ENCODE results near the gene IVD. TPM values are rescaled to one million over a fixed set of nuclear protein-coding genes. Genes with fewer than 3 reads are reported as not detected.

IVD gene
- total RNA-seq, 1 experiment from 2014 or later = 74.5 TPM

GRCh38 chr15:40441565-40442531 lies 36.3 kb downstream of the IVD start:
- Mint-ChIP-seq H3K9me3 (ENCODE audit: unreplicated experiment) (no peaks in the 10 kb centered on the region), H3K4me3 (ENCODE audit: unreplicated experiment) (peak overlapping the region; percentile 79), H3K27me3 (ENCODE audit: insufficient read depth, unreplicated experiment) (no peaks in the 10 kb centered on the region), H3K27ac (ENCODE audit: unreplicated experiment) (no peak overlapping the region), H3K36me3 (ENCODE audit: insufficient read depth, unreplicated experiment) (peaks cover 16% of the 10 kb centered on the region), H3K4me1 (ENCODE audit: low read depth, unreplicated experiment) (peaks cover 19% of the 10 kb centered on the region)
- DNase-seq = peak in 1 of 2 experiments; percentile 67
- intact Hi-C loops (cut with micrococcal nuclease; ENCODE audit: unreplicated experiment) = loop anchor here (1.0 kb wide), 1 partner anchor 65 kb away; no protein-coding TSS in a partner anchor
- ChIA-PET POLR2A (interaction anchor here (0.6 kb wide), 1 partner anchor 1144 kb away, joined by 5 read pairs; no protein-coding TSS in a partner anchor), CTCF (interaction anchor here (0.6 to 2.6 kb wide), 4 partner anchors 9 to 50 kb away, joined by 3 to 8 read pairs (median 5); partner anchors contain the start of gene CHST14)
- Histone ChIP-seq H3K36me3 (ENCODE audit: control insufficient read depth, insufficient read depth, low read length) (no peaks in the 10 kb centered on the region), H3K4me3 (ENCODE audit: low read depth, low read length) (peak overlapping the region; percentile 67), H3K9me3 (no peaks in the 10 kb centered on the region), H3K27me3 (replicated peaks; ENCODE audit: control insufficient read depth, insufficient read depth, low read length) (no peaks in the 10 kb centered on the region), H3K4me1 (peaks cover 15% of the 10 kb centered on the region)
- TF ChIP-seq, protein P1, sequence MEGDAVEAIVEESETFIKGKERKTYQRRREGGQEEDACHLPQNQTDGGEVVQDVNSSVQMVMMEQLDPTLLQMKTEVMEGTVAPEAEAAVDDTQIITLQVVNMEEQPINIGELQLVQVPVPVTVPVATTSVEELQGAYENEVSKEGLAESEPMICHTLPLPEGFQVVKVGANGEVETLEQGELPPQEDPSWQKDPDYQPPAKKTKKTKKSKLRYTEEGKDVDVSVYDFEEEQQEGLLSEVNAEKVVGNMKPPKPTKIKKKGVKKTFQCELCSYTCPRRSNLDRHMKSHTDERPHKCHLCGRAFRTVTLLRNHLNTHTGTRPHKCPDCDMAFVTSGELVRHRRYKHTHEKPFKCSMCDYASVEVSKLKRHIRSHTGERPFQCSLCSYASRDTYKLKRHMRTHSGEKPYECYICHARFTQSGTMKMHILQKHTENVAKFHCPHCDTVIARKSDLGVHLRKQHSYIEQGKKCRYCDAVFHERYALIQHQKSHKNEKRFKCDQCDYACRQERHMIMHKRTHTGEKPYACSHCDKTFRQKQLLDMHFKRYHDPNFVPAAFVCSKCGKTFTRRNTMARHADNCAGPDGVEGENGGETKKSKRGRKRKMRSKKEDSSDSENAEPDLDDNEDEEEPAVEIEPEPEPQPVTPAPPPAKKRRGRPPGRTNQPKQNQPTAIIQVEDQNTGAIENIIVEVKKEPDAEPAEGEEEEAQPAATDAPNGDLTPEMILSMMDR (IDR thresholded peaks at IDR 0.05; ENCODE audit: insufficient read depth in 1 of 2, low read depth in 1 of 2, low read length in 1 of 2, severe bottlenecking in 1 of 2, unreplicated experiment in 1 of 2) = no peak
- no TSS peak for BruUV-seq (replicated peaks)

DNA sequence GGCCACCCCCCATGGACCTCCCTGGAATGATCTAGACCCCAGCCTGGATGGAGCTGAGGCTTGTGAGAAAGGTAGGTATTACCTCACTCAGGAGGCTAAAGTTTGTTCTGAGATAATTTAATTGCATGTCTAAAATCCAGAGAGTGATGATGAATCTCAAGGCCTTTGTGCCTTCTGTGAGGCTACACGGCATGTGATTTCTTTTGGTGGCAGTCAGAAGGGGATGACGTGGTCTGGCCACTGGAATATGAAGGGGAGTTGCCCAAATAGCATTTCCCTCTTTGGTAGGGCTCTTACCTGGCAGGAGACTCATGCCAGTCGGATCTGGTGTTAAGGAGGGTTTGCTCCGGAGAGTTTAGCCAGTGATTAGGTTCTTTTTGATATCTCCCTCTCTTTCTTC lies 37.7 kb downstream of the IVD start:
- Histone ChIP-seq H3K4me3 (ENCODE audit: low read depth, low read length) (no peak overlapping the region), H3K36me3 (ENCODE audit: control insufficient read depth, insufficient read depth, low read length) (no peaks in the 10 kb centered on the region), H3K27me3 (replicated peaks; ENCODE audit: control insufficient read depth, insufficient read depth, low read length) (no peaks in the 10 kb centered on the region), H3K4me1 (peaks cover 11% of the 10 kb centered on the region), H3K9me3 (no peaks in the 10 kb centered on the region)
- no peak overlapping the region for H3K27ac Mint-ChIP-seq (ENCODE audit: unreplicated experiment)
- no peak for DNase-seq
- H3K4me1 Mint-ChIP-seq (ENCODE audit: low read depth, unreplicated experiment) = peaks cover 19% of the 10 kb centered on the region
- H3K9me3 Mint-ChIP-seq (ENCODE audit: unreplicated experiment) = no peaks in the 10 kb centered on the region
- ChIA-PET POLR2A (no interaction called here), CTCF (no interaction called here)
- intact Hi-C loops (cut with micrococcal nuclease; ENCODE audit: unreplicated experiment) = no loop called here
- H3K36me3 Mint-ChIP-seq (ENCODE audit: insufficient read depth, unreplicated experiment) = peaks cover 16% of the 10 kb centered on the region
- H3K27me3 Mint-ChIP-seq (ENCODE audit: insufficient read depth, unreplicated experiment) = no peaks in the 10 kb centered on the region
- no TSS peak for BruUV-seq (replicated peaks)
- peak overlapping the region; percentile 79 for H3K4me3 Mint-ChIP-seq (ENCODE audit: unreplicated experiment)
- TF ChIP-seq, protein P1 (IDR thresholded peaks at IDR 0.05; ENCODE audit: insufficient read depth in 1 of 2, low read depth in 1 of 2, low read length in 1 of 2, severe bottlenecking in 1 of 2, unreplicated experiment in 1 of 2) = no peak

DNA sequence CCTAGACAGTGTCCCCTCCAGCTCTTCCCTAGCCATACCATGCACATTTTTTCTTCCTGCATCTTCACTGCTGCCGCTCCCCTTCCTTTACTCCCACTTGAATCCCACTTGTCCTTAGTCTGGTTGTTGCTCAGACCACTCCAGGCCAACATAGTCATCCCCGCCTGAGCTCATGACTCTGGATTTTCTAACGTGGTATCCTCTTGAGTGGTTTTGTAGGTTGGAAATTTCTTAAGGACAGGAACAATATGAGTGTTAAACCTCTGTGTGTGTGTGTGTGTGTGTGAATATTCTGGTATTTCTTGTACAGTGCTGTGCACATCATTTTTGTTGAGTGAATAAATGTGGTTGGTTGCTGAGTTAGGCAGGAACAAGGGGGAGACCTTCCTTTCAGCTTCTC lies 38.3 kb downstream of the IVD start:
- H3K27me3 Mint-ChIP-seq (ENCODE audit: insufficient read depth, unreplicated experiment) = no peaks in the 10 kb centered on the region
- POLR2A ChIA-PET = no interaction called here
- peak overlapping the region; percentile 11 for H3K27ac Mint-ChIP-seq (ENCODE audit: unreplicated experiment)
- H3K4me1 ChIP-seq = peaks cover 11% of the 10 kb centered on the region
- H3K4me3 Mint-ChIP-seq (ENCODE audit: unreplicated experiment) = peak overlapping the region; percentile 79
- BruUV-seq (replicated peaks) = no TSS peak
- CTCF ChIA-PET = no interaction called here
- peaks cover 19% of the 10 kb centered on the region for H3K4me1 Mint-ChIP-seq (ENCODE audit: low read depth, unreplicated experiment)
- no peaks in the 10 kb centered on the region for H3K9me3 ChIP-seq
- TF ChIP-seq, protein P1 (IDR thresholded peaks at IDR 0.05; ENCODE audit: insufficient read depth in 1 of 2, low read depth in 1 of 2, low read length in 1 of 2, severe bottlenecking in 1 of 2, unreplicated experiment in 1 of 2) = no peak
- no peak overlapping the region for H3K4me3 ChIP-seq (ENCODE audit: low read depth, low read length)
- H3K27me3 ChIP-seq (replicated peaks; ENCODE audit: control insufficient read depth, insufficient read depth, low read length) = no peaks in the 10 kb centered on the region
- no peaks in the 10 kb centered on the region for H3K36me3 ChIP-seq (ENCODE audit: control insufficient read depth, insufficient read depth, low read length)
- DNase-seq = no peak
- no peaks in the 10 kb centered on the region for H3K9me3 Mint-ChIP-seq (ENCODE audit: unreplicated experiment)
- intact Hi-C loops (cut with micrococcal nuclease; ENCODE audit: unreplicated experiment) = no loop called here
- H3K36me3 Mint-ChIP-seq (ENCODE audit: insufficient read depth, unreplicated experiment) = peaks cover 16% of the 10 kb centered on the region
